SK-N-DZ (cell line): ENCODE results near the gene TDRD10.

Source experiments
- DNase-seq: peaks from one replicate; pipeline ENCODE4 v3.0.0-alpha.2; 2015; ENCODE audit warnings: low spot score

Gene TDRD10

DNA sequence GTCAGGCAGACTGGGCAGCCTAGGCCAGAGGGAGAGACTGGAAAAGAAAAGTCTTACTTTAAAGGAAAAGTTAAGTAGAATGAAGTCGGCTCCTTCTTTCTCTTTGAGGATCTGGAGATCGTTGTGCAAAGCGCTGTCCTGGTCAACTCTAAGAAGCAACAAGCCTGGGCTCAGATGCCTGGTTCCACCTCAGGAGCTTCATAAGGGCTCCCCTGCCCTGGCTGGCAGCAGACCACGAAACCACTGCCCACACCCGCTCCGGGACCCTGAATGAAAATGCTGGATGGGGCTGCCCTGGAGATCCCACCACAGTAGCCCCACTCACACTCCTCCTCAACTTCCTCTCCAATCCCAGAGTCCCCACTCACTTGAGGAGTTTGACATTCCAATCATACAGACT lies 50.0 kb downstream of the TDRD10 start:
- no peak for DNase-seq

DNA sequence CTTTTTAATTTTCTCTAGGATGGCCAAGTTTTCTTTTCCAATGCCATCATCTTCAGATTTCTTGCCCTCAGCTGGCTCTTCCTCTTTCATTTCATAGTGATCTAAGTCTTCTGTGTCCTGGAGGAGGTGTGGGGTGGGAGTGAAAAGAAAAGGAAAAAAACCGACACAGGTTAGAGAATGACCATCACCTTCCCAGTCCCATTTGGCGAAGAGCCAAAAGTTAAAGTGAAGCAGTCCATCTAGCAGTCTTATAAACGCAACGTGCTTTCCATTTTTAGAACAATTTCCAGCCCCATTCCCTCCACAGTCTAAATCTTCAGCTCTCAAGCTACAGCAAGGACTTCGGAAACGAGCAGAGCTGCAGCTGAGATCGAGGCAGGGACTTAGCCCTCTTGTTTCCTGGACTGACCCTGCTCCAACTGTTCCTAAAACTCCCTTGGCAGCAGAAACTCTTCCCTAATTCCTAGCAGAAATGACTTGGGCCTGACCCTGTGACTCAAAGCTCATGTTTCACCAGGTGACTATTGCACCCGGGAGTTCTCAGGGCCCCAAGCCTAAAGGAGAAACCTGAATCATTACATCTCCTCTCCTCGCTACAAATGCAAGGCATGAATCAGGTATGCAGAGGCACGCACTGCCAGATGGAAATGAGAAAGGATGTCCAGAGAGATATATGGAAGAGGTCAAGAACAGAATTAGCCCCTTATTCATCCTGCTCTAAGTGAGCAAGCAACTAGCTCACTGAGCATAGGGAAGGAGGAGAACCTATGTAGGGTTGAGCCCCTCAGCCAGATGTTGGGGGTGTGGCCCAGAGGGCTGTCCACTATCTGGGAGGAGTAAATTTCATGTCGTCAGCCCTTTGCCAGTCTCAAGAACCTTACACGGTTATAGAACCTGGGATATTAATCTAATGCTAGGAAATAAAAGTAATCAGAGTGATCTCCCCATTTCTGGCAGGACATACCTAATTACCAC lies 51.3 kb downstream of the TDRD10 start:
- DNase-seq = no peak

GRCh38 chr1:154556422-154556821 lies 54.4 kb downstream of the TDRD10 start:
- no peak for DNase-seq

GRCh38 chr1:154557248-154557938 lies 55.4 kb downstream of the TDRD10 start:
- DNase-seq = no peak

DNA sequence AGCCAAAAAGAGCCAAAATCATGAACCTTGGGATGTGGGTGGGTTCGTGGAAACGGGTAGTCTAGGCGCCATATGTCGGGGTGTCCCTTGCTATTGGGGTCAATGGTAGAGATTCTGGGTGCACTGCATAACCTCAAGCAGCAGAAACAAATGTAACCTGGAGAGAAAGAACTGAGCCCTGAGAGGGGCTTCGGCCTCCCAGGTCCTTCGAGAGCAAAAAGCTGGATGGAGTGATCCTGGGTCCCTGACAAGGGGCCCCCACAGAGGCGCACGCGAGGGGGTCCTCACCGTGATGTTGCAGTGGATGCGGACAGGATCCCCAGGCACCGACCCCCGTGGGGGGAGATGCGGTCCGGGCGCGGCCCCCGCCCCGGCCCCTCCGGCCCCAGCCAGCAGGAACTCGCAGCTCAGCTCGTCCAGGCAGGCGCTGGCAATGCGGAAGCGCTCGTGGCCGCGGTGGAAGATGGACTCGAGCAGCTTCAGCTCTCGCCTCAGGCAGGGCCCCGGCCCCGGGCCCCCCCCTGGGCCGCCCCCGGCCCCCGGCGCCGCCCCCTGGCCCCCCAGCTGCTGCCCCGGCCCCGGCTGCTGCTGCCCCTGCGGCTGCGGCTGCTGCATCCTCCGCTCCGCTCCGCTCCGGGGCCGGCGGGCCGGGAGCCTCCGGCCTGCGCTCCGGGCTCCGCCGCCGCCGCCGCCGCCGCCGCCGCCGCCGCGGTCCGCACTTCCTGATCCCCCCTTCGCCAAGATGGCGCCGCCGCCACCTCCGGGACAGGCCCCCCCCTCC lies 56.1 kb downstream of the TDRD10 start, which contains the start of gene UBE2Q1:
UBE2Q1 (minus strand) TSS at position 724 of the 781 bp plus-strand sequence; CDS start at position 615, 109 bp downstream.
- no peak for DNase-seq

GRCh38 chr1:154558720-154559465 lies 56.9 kb downstream of the TDRD10 start:
- DNase-seq = peak; percentile 99

DNA sequence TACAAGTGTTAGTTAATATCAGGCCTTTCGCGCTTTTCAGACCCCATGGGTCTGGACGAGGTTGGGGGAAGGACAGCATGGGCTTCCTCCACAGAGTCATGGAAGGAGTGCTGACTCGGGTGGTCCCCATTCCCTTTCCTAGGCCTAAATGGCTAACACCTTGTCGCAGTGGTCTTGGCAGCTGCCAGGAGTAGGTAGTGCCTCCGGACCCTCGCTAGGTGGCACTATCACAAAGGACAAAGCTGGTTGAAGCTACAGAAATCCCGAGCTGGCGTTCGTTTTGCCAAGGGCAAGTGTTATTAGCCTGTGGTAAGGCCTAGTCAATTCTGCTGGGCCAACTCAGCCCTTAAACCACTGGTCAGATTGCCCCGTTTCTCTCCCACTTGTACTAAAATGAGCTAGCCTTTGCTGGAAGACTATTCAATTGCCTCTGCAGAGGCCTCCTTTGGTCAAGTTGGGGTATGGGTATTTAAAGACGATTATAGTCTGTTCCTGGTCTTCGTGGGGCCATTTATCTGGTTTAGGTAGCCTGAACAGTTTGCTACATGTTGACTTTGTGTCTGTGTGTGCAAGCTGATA lies 57.5 kb downstream of the TDRD10 start:
- peak; percentile 96 for DNase-seq

DNA sequence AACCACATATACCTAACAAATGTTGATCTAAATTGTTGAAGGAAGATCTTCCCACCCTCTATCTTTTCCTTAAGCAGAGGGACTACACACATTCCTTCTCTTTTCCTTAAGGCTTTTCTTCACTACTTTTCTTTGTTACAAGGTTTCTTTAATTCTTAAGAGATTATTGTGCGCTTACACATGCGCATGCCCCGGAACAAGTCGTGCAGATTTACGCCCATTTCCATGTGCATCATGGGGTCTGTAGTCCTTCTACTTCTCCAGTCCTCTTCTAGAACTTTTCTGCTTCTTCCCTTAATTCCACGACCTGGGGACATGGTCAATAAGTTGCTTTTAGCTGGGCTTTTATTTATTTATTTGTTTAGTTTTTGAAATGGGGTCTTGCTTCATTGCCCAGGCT lies 63.9 kb downstream of the TDRD10 start:
- DNase-seq = no peak

DNA sequence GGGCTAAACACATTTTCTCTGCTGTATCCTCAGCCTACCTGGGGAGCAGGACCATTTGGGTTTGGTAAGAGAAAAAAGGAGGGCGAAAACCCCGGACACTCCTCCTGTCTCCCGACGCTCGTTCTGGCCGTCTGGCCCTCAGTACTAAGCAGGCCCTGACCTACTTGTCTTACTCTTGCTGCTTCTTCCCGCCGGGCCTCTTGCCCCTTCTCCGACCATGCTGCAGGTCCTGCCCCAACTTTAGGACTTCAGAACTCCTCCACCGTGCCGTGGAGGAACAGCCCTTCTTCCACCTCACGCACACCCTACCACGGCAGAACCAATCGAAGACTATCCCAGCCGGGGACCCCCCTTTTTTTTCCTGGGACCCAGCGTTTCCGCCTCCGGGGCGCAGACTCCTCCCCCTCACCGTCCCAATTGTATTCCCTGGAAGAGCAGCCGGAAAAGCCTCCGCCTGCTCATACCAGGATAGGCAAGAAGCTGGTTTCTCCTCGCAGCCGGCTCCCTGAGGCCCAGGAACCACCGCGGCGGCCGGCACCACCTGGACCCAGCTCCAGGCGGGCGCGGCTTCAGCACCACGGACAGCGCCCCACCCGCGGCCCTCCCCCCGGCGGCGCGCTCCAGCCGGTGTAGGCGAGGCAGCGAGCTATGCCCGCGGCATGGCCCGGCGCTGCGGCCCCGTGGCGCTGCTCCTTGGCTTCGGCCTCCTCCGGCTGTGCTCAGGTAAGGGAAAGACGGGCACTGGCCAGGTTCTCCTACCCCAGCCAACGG lies 65.6 kb downstream of the TDRD10 start, which contains the start of gene CHRNB2:
CHRNB2 (plus strand) TSS at position 393 of the 771 bp plus-strand sequence; CDS start at position 660, 267 bp downstream.
- DNase-seq = peak; percentile 86

DNA sequence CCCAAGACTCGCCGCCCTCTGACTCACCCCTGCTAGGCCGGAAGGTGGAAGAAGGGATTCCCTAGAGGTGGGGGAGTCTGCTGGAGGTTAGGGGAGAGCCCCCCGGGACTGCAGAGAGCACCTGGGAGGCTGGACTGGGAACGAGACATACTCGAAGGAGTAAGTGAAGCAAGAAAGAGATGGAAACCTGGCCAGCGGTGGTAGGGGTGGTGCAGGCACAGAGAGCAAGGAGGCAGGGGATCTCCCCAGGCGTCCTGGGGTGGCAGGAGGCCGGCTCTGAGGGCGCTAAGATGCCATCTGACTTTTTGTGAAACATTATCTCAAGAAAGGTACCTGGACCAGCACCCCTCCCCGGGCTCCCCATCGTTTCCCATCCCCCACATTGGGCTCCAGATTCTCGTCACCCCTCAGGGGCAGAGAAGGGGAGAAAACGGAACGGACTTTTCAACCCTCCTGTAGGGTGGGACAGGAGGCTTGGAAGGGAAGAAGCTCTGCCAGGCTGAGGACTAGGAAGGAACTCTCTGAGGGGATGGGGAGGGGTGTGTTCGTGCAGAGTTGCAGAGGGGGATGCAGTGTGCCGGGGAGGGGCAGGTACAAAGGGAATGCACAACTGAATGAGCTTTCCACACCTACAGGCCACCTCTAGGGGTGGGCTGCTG lies 66.3 kb downstream of the TDRD10 start:
- DNase-seq = no peak

- DNase-seq = no peak
Measured at GRCh38 chr1:154571244-154571963, 69.4 kb downstream of the TDRD10 start.

- no peak for DNase-seq
Measured at GRCh38 chr1:154571964-154572288, 69.9 kb downstream of the TDRD10 start.

DNA sequence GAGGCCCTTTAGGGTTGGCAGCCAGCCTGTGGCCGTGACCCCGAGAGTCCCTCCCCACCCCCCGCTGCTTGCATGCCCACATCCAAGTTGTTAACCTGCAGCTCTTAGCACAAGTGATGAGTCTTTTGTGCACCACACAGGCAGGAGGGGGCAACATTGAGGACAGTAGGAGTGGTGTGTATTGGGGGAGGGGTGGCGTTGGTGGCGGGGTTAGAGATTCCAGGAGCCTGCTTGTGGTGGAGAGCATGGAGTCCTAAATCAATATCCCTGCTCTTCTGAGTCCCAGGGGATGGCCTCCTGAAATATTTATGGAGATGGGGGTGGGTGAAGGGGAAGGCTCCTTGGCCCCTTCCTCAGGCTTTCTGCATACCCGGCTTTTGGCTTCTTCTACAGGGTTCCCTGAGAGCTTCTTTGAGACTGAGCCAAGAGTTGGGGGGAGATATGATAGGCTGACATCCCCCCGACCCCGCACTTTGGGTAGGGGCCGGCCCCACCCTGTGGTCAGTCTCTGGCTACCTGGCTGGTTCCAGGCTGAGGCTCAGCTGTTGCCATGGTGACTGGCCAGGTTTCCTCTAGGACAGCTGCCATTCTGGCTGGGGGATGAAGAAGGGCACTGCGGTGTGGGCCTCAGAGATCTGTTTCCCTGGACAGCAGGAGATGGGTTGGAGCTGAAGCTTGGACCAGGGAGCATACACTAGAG lies 70.6 kb downstream of the TDRD10 start:
- DNase-seq = no peak

DNA sequence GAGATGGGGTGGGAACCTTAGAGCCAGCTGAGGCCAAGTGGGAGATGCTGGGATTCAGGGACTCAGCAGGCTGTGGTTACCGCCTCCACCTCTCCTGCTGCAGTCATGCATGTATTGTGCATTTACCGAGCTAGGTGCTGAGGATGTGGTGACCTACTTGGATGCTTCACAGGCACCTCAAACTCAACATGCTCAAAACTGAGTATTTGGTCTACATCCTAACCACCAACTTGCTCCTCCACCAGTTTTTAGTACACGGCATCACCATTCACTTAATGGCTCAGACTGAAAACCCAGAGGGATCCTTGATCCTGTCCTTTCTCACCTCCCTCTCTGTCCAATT lies 71.1 kb downstream of the TDRD10 start:
- no peak for DNase-seq

DNA sequence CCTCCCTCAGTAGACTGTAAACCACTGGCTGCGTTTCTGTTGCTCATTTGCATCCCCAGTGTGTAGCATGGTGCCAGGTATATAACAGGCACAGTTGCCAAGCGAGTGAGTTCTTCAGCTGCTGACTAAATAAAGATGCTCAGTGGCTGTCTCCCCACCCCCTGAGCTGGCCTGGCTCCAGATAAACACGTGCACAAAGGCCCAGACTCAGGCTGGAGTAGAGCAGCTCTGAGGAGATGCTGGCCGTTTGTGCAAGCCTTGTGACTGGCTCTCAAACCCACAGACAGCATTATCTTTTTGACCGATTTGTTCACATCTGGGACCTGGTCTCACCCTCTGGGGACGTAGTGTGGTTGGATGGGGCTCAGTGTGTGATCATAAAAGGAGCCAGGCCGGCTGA lies 72.7 kb downstream of the TDRD10 start:
- no peak for DNase-seq

- no peak for DNase-seq
Measured at GRCh38 chr1:154575147-154575927, 73.3 kb downstream of the TDRD10 start.

- DNase-seq = no peak
Measured at GRCh38 chr1:154575951-154576566, 74.0 kb downstream of the TDRD10 start.
